Measurements from ENCODE around the gene CUL1.

The CUL1 gene

GRCh38 chr7:148772297-148773089 is 73.8 kb downstream of the CUL1 start:
- Histone ChIP-seq H3K27ac (ENCODE audit: low read length) (no peak overlapping the region), H3K4me1 (ENCODE audit: control insufficient read depth in 1 of 2, insufficient read depth in 2 of 2, low read length in 2 of 2) (no peaks in the 10 kb centered on the region), H3K36me3 (ENCODE audit: control insufficient read depth in 1 of 2, insufficient read depth in 2 of 2, low read length in 2 of 2) (peaks cover 39 to 62% of the 10 kb centered on the region in 2 donors), H3K4me3 (ENCODE audit: low read depth in 1 of 2, low read length in 2 of 2) (no peak overlapping the region), H3K27me3 (ENCODE audit: low read depth, low read length) (no peaks in the 10 kb centered on the region), H3K9me3 (ENCODE audit: control insufficient read depth in 1 of 2, low read length in 2 of 2) (no peaks in the 10 kb centered on the region)

DNA sequence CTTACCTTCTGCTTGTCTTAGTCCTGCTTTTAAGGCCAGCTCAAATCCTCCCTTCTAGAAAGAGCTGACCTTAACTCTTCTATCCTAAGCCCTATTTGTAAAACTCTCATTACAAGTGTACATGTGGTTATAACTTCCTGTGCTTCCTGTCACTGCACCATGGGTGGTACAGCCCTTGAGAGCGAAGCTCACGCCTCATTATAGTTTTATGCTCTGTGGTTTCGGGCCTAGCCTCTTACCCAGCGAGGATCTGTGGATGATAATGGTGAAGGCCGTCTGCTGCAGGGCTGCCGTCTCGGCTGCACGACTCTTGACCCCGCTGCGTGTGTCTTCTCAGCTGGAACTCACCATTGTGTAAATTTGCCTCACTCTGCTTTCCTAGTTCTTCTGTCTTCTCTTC is 74.6 kb downstream of the CUL1 start:
- H3K4me3 ChIP-seq (ENCODE audit: low read depth in 1 of 2, low read length in 2 of 2), result no peak overlapping the region
- no peak overlapping the region for H3K27ac ChIP-seq (ENCODE audit: low read length)
- H3K9me3 ChIP-seq (ENCODE audit: control insufficient read depth in 1 of 2, low read length in 2 of 2), result no peaks in the 10 kb centered on the region
- no peaks in the 10 kb centered on the region for H3K4me1 ChIP-seq (ENCODE audit: control insufficient read depth in 1 of 2, insufficient read depth in 2 of 2, low read length in 2 of 2)
- no peaks in the 10 kb centered on the region for H3K27me3 ChIP-seq (ENCODE audit: low read depth, low read length)
- H3K36me3 ChIP-seq (ENCODE audit: control insufficient read depth in 1 of 2, insufficient read depth in 2 of 2, low read length in 2 of 2), result peaks cover 37 to 60% of the 10 kb centered on the region in 2 donors

GRCh38 chr7:148774471-148774870 is 75.8 kb downstream of the CUL1 start:
- Histone ChIP-seq H3K27ac (ENCODE audit: low read length) (no peak overlapping the region), H3K36me3 (ENCODE audit: control insufficient read depth in 1 of 2, insufficient read depth in 2 of 2, low read length in 2 of 2) (peaks cover 38 to 66% of the 10 kb centered on the region in 2 donors), H3K4me3 (ENCODE audit: low read depth in 1 of 2, low read length in 2 of 2) (no peak overlapping the region), H3K27me3 (ENCODE audit: low read depth, low read length) (no peaks in the 10 kb centered on the region), H3K4me1 (ENCODE audit: control insufficient read depth in 1 of 2, insufficient read depth in 2 of 2, low read length in 2 of 2) (no peaks in the 10 kb centered on the region), H3K9me3 (ENCODE audit: control insufficient read depth in 1 of 2, low read length in 2 of 2) (no peaks in the 10 kb centered on the region)

DNA sequence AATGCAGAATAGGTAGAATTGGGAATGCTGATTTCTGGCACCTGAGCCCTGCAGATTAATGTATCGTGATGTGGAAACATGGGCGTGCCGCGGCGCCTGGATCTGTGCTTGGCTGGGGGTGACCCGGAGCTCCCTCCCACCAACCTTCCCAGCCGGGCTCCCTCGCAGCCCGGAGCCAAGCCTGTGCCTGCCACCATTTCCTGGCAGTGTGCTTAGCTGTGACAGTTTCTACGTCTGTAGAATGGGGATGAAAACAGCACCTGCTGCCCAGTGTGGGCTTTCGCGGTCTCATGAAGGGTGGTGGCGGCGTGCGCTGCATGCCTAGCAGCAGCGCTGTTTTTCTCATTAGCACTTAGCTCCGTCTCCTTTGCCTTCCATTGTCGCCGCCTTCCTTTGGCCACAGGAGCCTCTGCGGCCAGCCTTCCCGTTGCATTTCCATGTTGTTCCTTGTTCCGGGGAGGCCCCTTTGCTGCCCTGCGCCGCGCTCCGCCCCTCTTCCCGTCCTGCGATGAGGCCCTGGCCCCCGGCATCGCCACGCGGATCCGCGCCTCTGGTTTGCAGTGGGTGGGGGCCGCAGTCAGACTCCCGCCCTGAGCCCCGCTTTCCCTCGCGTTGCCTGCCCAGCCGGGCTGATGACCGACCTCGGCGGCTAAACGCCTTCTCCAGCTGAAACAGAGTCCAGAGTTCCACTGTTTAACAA is 84.2 kb downstream of the CUL1 start:
- no peaks in the 10 kb centered on the region for H3K27me3 ChIP-seq (ENCODE audit: low read depth, low read length)
- no peaks in the 10 kb centered on the region for H3K9me3 ChIP-seq (ENCODE audit: control insufficient read depth in 1 of 2, low read length in 2 of 2)
- H3K27ac ChIP-seq (ENCODE audit: low read length), result no peak overlapping the region
- H3K4me3 ChIP-seq (ENCODE audit: low read depth in 1 of 2, low read length in 2 of 2), result no peak overlapping the region
- H3K4me1 ChIP-seq (ENCODE audit: control insufficient read depth in 1 of 2, insufficient read depth in 2 of 2, low read length in 2 of 2), result no peaks in the 10 kb centered on the region
- peaks cover 33 to 75% of the 10 kb centered on the region in 2 donors for H3K36me3 ChIP-seq (ENCODE audit: control insufficient read depth in 1 of 2, insufficient read depth in 2 of 2, low read length in 2 of 2)

DNA sequence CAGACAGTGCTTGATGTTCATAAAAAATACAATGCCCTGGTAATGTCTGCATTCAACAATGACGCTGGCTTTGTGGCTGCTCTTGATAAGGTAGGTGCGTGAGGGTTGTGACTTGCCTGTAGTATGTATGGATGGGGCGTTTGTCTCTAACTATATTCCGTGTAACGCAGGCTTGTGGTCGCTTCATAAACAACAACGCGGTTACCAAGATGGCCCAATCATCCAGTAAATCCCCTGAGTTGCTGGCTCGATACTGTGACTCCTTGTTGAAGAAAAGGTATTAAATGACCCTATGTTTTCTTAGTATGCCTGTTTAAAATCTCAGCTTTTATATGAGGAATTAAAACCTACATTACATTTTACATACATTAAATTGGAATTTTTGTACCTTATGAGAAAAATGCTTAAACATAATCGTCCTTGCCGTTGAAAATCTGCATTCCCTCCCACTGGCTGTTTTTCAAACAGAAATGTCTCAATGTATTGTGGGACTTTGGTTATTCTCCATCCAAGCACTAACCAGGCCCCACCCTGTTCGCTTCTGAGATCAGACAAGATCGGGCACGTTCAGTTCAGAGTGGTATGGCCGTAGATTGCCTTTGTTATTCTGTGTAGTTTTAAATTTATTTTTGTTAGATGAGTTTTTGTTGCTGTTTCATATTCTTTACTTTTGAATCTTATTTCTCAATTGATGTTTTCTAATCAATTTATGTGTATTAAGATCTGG is 85.3 kb downstream of the CUL1 start:
- H3K9me3 ChIP-seq (ENCODE audit: control insufficient read depth in 1 of 2, low read length in 2 of 2), result no peaks in the 10 kb centered on the region
- no peaks in the 10 kb centered on the region for H3K27me3 ChIP-seq (ENCODE audit: low read depth, low read length)
- peaks cover 34 to 76% of the 10 kb centered on the region in 2 donors for H3K36me3 ChIP-seq (ENCODE audit: control insufficient read depth in 1 of 2, insufficient read depth in 2 of 2, low read length in 2 of 2)
- H3K27ac ChIP-seq (ENCODE audit: low read length), result no peak overlapping the region
- no peak overlapping the region for H3K4me3 ChIP-seq (ENCODE audit: low read depth in 1 of 2, low read length in 2 of 2)
- H3K4me1 ChIP-seq (ENCODE audit: control insufficient read depth in 1 of 2, insufficient read depth in 2 of 2, low read length in 2 of 2), result no peaks in the 10 kb centered on the region

DNA sequence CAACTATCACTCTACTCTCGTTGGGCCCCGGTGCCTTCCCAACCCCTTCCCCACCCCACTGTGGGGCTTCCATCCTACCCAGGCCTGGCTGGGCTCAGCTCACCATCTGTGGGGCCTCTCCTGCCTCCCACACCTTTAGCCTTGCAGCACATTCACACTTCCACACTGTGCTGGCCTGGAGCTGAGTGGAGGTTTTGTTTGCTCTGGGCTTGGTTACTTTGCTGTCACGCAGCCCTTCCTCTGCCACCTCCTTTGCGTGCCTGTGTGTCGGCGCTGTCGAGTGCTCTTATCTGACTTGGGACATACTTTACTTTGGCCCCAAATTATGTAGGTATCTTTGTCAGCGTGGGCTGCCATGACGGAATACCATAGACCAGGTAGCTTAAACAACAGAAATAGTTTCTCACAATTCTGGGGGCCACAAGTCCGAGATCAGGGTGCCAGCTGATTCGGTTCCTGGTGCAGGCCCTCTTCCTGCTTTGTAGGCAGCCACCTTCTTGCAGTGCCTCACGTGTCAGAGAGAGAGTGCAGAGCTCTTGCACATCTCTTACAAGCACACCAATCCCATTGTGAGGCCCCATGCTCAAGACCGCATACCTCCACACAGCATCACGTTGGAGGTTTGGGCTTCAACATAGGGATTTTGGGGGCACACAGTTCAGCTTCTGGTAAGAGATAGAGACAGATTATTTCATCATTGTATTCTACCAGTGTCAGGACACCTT is 89.0 kb downstream of the CUL1 start:
- peaks cover 57 to 83% of the 10 kb centered on the region in 2 donors for H3K36me3 ChIP-seq (ENCODE audit: control insufficient read depth in 1 of 2, insufficient read depth in 2 of 2, low read length in 2 of 2)
- no peaks in the 10 kb centered on the region for H3K27me3 ChIP-seq (ENCODE audit: low read depth, low read length)
- H3K27ac ChIP-seq (ENCODE audit: low read length), result no peak overlapping the region
- H3K9me3 ChIP-seq (ENCODE audit: control insufficient read depth in 1 of 2, low read length in 2 of 2), result no peaks in the 10 kb centered on the region
- H3K4me3 ChIP-seq (ENCODE audit: low read depth in 1 of 2, low read length in 2 of 2), result no peak overlapping the region
- no peaks in the 10 kb centered on the region for H3K4me1 ChIP-seq (ENCODE audit: control insufficient read depth in 1 of 2, insufficient read depth in 2 of 2, low read length in 2 of 2)

- Histone ChIP-seq H3K27me3 (ENCODE audit: low read depth, low read length) (no peaks in the 10 kb centered on the region), H3K27ac (ENCODE audit: low read length) (no peak overlapping the region), H3K36me3 (ENCODE audit: control insufficient read depth in 1 of 2, insufficient read depth in 2 of 2, low read length in 2 of 2) (peaks cover 63 to 84% of the 10 kb centered on the region in 2 donors), H3K9me3 (ENCODE audit: control insufficient read depth in 1 of 2, low read length in 2 of 2) (no peaks in the 10 kb centered on the region), H3K4me3 (ENCODE audit: low read depth in 1 of 2, low read length in 2 of 2) (no peak overlapping the region), H3K4me1 (ENCODE audit: control insufficient read depth in 1 of 2, insufficient read depth in 2 of 2, low read length in 2 of 2) (no peaks in the 10 kb centered on the region)
Measured at GRCh38 chr7:148789220-148789619, 90.5 kb downstream of the CUL1 start.

GRCh38 chr7:148790131-148790726 is 91.5 kb downstream of the CUL1 start:
- H3K4me1 ChIP-seq (ENCODE audit: control insufficient read depth in 1 of 2, insufficient read depth in 2 of 2, low read length in 2 of 2), result no peaks in the 10 kb centered on the region
- no peaks in the 10 kb centered on the region for H3K27me3 ChIP-seq (ENCODE audit: low read depth, low read length)
- H3K36me3 ChIP-seq (ENCODE audit: control insufficient read depth in 1 of 2, insufficient read depth in 2 of 2, low read length in 2 of 2), result peaks cover 66 to 92% of the 10 kb centered on the region in 2 donors
- no peak overlapping the region for H3K27ac ChIP-seq (ENCODE audit: low read length)
- H3K4me3 ChIP-seq (ENCODE audit: low read depth in 1 of 2, low read length in 2 of 2), result no peak overlapping the region
- no peaks in the 10 kb centered on the region for H3K9me3 ChIP-seq (ENCODE audit: control insufficient read depth in 1 of 2, low read length in 2 of 2)

DNA sequence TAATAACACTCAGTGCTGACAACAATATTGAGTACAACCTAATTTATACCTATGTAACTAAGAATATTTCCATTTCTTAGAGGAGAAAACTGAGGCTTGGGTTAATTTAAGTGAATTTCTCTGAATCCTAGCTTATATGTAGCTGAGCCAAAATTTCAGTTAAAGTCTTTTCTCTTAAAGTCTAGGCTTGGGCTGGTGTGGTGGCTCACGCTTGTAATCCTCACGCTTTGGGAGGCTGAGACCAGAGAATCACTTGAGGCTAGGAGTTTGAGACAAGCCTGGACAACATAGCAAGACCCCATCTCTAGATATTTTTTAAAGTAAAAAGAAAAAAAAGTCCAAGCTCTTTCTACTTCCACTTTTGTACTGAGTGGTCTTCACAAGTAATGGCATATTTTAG is 92.1 kb downstream of the CUL1 start:
- peaks cover 62 to 92% of the 10 kb centered on the region in 2 donors for H3K36me3 ChIP-seq (ENCODE audit: control insufficient read depth in 1 of 2, insufficient read depth in 2 of 2, low read length in 2 of 2)
- no peak overlapping the region for H3K27ac ChIP-seq (ENCODE audit: low read length)
- H3K4me3 ChIP-seq (ENCODE audit: low read depth in 1 of 2, low read length in 2 of 2), result no peak overlapping the region
- H3K9me3 ChIP-seq (ENCODE audit: control insufficient read depth in 1 of 2, low read length in 2 of 2), result no peaks in the 10 kb centered on the region
- no peaks in the 10 kb centered on the region for H3K27me3 ChIP-seq (ENCODE audit: low read depth, low read length)
- no peaks in the 10 kb centered on the region for H3K4me1 ChIP-seq (ENCODE audit: control insufficient read depth in 1 of 2, insufficient read depth in 2 of 2, low read length in 2 of 2)

DNA sequence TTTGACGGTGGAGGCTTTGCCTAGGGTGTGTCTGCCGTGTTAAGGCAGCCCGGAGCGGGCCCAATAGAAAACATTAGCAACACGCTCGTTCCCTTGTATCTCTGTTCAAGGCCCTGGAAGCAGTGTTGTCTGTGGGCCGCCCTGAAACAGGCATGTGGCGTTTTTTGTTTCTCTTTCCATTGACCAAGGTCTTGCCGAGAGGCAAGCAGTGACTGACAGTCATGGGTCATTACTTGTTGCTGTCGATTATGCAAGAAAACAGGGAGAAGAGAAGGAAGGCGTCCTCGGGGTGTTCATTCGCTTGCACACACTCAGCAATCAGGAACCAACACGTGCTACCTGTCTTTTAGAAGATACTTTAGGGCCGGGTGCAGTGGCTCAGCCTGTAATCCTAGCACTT is 92.8 kb downstream of the CUL1 start:
- Histone ChIP-seq H3K27ac (ENCODE audit: low read length) (no peak overlapping the region), H3K9me3 (ENCODE audit: control insufficient read depth in 1 of 2, low read length in 2 of 2) (no peaks in the 10 kb centered on the region), H3K27me3 (ENCODE audit: low read depth, low read length) (no peaks in the 10 kb centered on the region), H3K36me3 (ENCODE audit: control insufficient read depth in 1 of 2, insufficient read depth in 2 of 2, low read length in 2 of 2) (peaks cover 60 to 87% of the 10 kb centered on the region in 2 donors), H3K4me3 (ENCODE audit: low read depth in 1 of 2, low read length in 2 of 2) (no peak overlapping the region), H3K4me1 (ENCODE audit: control insufficient read depth in 1 of 2, insufficient read depth in 2 of 2, low read length in 2 of 2) (no peaks in the 10 kb centered on the region)
